Liver (tissue), 3 donors: ENCODE data around the gene DHX57.

ENCODE experiments used
- ATF3 ChIP-seq: IDR thresholded peaks from 2 replicates; pipeline ENCODE4 v1.6.1; 2016; ENCODE audit warnings: antibody characterized with exemption
- CTCF ChIP-seq: fragments of 150-350 bp; IDR thresholded peaks from 2 replicates; pipeline ENCODE4 v1.5.1; 2017; ENCODE audit warnings: improper control_type of control experiment, low read depth, low read length; ENCODE audit not compliant: missing input control
- EGR1 ChIP-seq, 2 donors: IDR thresholded peaks; 2 replicates each; pipeline ENCODE4 v1.6.1; 2016 to 2018; ENCODE audit warnings: antibody characterized with exemption in 2 of 2, low read depth in 2 of 2
- FOXA2 ChIP-seq: IDR thresholded peaks from 2 replicates; pipeline ENCODE4 v1.6.1; 2016; ENCODE audit warnings: antibody characterized with exemption
- HNF4G ChIP-seq: IDR thresholded peaks from 2 replicates; pipeline ENCODE4 v1.6.1; 2016; ENCODE audit warnings: antibody characterized with exemption
- RAD21 ChIP-seq, 2 donors: IDR thresholded peaks; 2 replicates each; pipeline ENCODE4 v1.6.1; 2016; ENCODE audit warnings: antibody characterized with exemption in 2 of 2, mild to moderate bottlenecking in 2 of 2
- REST ChIP-seq: IDR thresholded peaks from 2 replicates; pipeline ENCODE4 v1.6.1; 2016; ENCODE audit warnings: antibody characterized with exemption, mild to moderate bottlenecking
- SP1 ChIP-seq: IDR thresholded peaks from 2 replicates; pipeline ENCODE4 v1.6.1; 2018; ENCODE audit warnings: antibody characterized with exemption, mild to moderate bottlenecking
- TAF1 ChIP-seq: conservative IDR thresholded peaks from 2 replicates; pipeline ENCODE4 v1.6.1; 2016; ENCODE audit warnings: antibody characterized with exemption, mild to moderate bottlenecking
- YY1 ChIP-seq: IDR thresholded peaks from 2 replicates; pipeline ENCODE4 v1.6.1; 2016; ENCODE audit warnings: antibody characterized with exemption, mild to moderate bottlenecking
- donor health status: healthy.
- donor health status: healthy.

- no peak for TF ChIP-seq CTCF
- TF ChIP-seq EGR1 (IDR thresholded peaks at IDR 0.05; ENCODE audit: low read depth in 2 of 2), result no peak
- TF ChIP-seq HNF4G, result no peak
- TF ChIP-seq FOXA2, result no peak
- no peak for TF ChIP-seq RAD21 (IDR thresholded peaks at IDR 0.05)
- no peak for TF ChIP-seq TAF1
- no peak for TF ChIP-seq REST
- no peak for TF ChIP-seq SP1
- TF ChIP-seq YY1, result no peak
- no peak for TF ChIP-seq ATF3
Measured at GRCh38 chr2:38887902-38888554, 12.3 kb upstream of the DHX57 start.
